GM21367 (cell line): ENCODE data around the gene PLEKHG4B.

Source experiments
- ATAC-seq: cut with Tn5 transposase; IDR thresholded peaks from one replicate; pipeline ENCODE4 v1.9.1; 2021; ENCODE audit not compliant: unreplicated experiment

Gene PLEKHG4B

GRCh38 chr5:74503-75109 lies 17.4 kb upstream of the PLEKHG4B start:
- ATAC-seq = no peak

GRCh38 chr5:75331-76320 lies 16.3 kb upstream of the PLEKHG4B start:
- ATAC-seq = no peak

DNA sequence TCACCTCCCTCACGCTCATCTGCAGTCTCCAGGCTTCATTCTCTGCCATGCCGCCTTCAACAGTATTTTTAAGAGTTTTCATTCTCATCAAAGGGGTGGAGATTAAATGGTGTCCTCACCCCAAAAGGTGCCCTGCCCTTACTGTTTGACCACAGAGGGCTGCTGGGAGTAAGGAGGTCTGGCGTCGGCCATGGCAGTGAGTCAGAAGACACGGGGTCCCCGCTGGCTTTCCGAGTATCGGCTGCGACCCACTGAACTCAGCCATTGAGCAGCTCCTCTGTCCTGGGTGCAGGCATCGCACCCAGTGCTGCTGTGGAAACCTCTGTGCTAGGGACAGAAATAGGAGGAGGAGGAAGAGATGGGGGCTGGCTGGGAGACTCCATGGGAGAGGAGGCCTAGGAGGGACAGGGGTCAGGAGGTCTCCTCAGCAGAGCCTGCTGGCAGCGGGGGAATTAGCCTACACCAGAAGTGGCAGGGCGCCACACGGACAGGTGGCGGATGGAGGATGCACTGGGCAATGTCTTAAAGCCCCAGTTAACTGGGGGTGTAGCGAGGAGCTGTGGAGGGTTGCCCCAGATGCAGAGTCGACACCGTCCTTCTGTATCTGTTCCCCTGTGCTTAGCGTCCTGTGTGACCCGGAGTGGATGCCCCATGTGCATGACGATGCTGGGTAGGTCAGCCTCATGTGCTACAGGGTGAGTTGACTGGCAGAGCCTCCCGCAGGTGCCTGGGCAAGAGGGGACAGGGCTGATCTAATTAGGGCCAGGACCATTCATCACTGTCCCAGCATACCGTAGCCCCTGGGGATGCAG lies 15.4 kb upstream of the PLEKHG4B start:
- ATAC-seq = no peak

GRCh38 chr5:77170-77501 lies 14.8 kb upstream of the PLEKHG4B start:
- no peak for ATAC-seq

- ATAC-seq = no peak
Measured at GRCh38 chr5:77546-77945, 14.4 kb upstream of the PLEKHG4B start.

GRCh38 chr5:77957-78804 lies 13.8 kb upstream of the PLEKHG4B start:
- no peak for ATAC-seq

GRCh38 chr5:78805-79149 lies 13.2 kb upstream of the PLEKHG4B start:
- no peak for ATAC-seq

DNA sequence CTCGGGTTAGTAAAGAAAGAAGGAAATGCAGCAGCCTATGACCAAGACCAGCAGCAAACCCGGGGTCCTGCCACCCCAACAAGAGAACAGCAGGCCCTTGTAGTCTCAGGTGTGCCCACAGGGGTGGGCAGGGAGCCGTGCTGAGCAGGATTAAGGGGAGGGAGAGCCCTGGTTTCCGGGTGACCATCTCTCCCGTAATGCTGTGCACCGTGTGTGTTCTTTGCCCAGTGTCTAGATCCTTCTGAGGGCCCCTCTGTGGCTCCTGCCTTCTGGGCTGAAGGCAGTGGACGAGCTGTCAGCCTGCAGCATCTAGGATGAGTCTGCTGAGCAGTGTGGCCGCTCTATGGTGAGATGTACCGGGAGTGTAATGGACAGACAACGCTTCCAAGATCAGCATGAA lies 12.7 kb upstream of the PLEKHG4B start:
- ATAC-seq = no peak

DNA sequence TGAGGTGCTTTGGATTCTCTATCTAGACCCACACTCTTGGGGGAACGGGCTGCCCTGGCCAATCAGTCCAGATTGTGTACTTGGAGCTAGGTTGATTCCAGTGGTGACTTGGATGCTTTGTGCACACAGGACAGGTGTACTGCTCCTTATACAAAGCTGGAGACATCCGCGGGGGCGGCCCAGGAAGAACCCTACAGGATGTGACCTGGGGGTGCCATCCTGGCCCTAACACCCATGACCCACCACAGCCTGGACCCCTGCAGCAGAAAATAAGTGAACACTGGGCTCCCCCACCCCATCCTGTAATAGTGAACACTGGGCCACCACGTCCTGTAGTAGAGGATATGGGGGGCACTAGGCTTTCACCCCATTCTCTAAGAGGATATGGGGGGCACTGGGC lies 12.1 kb upstream of the PLEKHG4B start:
- no peak for ATAC-seq

- ATAC-seq = no peak
Measured at GRCh38 chr5:81391-82021, 10.5 kb upstream of the PLEKHG4B start.

- no peak for ATAC-seq
Measured at GRCh38 chr5:82097-82496, 9.9 kb upstream of the PLEKHG4B start.

GRCh38 chr5:82570-82969 lies 9.4 kb upstream of the PLEKHG4B start:
- no peak for ATAC-seq

- ATAC-seq = no peak
Measured at GRCh38 chr5:83029-83428, 8.9 kb upstream of the PLEKHG4B start.

DNA sequence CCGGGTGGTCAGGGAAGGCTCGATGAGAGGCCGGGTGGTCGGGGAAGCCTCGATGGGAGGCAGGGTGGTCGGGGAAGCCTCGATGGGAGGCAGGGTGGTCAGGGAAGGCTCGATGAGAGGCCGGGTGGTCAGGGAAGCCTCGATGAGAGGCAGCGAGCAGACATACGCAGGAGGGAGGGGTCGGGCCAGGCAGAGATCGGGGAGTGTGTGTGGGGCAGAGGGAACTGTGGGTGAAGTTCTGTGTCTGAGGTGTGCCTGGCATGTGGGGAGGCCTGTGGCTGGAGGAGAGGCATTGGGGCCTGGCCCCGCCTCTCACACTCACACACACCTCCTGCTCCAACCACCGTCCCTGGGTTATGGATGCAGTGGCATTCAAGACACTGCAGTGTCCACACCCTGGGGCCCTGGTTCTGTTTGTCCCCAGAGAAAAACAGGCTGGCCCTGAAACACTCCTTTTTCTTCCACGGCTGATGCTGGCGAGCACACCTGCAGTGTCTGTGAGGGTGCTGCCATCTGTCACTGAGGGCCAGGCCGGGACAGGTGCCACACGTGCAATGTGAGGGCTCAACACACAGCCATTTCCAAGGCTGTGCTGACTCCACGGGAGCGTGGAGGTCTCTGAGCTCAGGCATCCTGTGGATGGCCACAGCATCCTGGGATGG lies 6.5 kb upstream of the PLEKHG4B start:
- no peak for ATAC-seq

- no peak for ATAC-seq
Measured at GRCh38 chr5:89337-90286, 2.4 kb upstream of the PLEKHG4B start.

- ATAC-seq = no peak
Measured at GRCh38 chr5:90590-91547, 1.1 kb upstream of the PLEKHG4B start.

GRCh38 chr5:92401-93220 lies 643 bp downstream of the PLEKHG4B start:
- ATAC-seq = no peak
